Kidney capillary endothelial cell (primary cell): Measurements from ENCODE around the gene MAP1S.

ENCODE experiments used
- DNase-seq: peaks from one replicate; pipeline ENCODE4 v3.0.0-alpha.2; 2018; ENCODE audit warnings: low spot score

The MAP1S gene

GRCh38 chr19:17695198-17695597, 24.1 kb upstream of the MAP1S start:
- no peak for DNase-seq

- DNase-seq = peak; percentile 80
Measured at GRCh38 chr19:17703824-17704463, 15.3 kb upstream of the MAP1S start.

DNA sequence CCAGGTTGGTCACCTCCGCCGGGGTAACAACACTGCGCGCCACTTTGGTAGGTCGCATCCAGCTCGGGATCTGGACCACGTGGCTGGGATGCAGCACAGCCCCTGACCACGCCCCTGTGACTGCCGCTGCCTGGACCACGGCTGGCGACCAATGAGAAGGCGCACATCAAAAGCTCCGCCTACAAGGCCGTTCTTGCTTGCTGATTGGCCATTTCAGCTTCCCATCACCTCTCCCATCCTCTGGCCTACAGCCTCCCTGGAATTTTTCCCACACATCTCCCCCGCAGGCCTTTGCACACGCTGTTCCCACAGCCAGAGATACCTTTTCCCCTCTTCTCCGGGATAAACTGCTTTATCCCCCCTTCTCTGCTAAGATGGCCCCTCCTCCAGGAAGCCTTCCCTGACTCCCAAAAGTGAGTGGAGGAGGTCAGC, 12.5 kb upstream of the MAP1S start:
- DNase-seq = no peak

DNA sequence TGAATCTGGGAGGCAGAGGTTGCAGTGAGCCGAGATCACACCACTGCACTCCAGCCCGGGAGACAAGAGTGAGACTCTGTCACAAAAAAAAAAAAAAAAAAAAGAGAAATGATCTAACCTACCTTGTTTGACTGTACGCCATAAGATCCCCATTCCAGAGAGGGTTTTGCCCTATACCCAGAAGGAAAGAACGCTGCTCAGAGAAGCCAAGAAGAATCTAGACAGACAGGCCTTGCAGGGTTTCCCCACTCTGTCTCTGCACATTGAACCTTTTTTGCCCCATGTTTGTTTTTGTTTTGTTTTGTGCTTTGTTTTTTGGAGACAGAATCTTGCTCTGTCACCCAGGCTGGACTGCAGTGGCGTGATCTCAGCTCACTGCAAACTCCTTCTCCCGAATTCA, 7.4 kb upstream of the MAP1S start:
- no peak for DNase-seq

DNA sequence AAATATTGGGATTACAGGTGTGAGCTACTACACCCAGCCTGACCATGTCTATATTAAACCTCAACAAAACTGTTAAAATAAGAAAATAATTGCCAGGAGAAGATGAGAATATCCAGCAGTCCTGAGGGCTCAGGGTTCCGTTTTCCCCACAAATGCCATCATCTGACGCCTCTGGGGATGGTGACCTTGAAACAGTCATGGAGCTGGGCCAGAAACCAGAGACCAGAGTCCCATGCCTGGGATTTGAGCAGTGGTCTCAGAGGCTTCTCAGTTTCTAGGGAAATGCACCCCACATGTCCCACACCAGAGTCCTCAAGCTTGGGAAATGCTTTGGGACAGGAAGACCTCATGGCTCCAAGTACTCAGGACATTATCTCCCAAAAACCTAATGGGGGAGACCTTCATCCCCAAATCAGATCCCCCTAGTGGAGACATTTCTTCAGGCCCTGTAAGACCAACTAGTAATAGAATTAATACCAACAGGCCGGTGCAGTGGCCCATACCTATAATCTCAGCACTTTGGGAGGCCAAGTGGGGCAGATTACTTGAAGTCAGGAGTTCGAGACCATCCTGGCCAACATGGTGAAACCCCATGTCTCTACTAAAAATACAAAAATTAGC, 2.9 kb upstream of the MAP1S start:
- no peak for DNase-seq

DNA sequence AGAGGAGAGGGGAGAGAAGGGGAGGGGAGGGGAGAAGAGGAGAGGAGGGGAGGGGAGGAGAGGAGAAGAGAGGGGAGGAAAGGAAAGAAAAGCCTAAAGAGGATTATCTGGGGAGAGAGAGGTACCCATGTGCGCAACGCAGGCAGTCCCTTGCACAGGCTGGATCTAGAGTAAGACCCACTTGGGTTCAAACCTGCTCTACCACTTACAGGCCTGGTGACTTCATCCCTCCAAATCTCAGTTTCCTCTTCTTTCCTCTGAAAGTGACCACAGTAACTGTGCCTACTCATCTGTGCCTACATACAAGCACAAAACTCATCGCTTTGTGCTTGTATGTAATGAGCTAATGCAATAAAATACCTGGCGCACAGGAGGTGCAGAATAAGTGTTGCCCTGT, 732 bp upstream of the MAP1S start:
- no peak for DNase-seq

DNA sequence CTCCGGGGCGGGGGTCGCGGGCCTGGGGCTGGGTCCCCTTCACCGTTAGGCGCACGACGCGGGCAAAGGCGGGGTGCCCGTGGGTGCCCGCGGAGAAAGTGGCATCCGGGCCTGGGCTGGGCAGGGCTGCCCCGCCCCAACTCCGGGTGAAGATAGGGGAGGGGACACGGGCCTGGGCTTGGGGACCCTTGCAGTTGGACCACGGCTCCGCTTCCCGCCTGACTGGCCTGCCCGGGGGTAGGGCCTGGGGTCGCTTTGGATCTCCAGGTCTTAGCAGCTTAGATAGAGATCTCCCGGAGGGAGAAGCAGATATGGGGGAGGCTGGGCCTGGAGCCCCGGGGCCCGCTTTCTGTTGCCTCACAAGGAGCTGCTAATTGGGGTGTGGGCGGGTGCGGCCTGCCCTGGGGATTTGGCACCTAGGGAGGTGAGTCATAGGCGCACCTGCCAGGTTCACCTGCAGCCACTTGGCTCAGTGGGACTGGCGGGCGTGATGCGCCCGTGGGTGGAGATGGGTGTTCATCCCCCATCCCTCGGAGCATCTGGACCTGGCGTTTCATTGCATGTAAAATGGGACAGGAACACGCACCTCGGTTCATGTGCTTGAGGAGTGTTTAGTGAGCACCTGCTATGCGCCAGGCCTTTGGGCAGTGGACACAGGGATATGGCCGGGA, 585 bp downstream of the MAP1S start:
- DNase-seq = no peak

DNA sequence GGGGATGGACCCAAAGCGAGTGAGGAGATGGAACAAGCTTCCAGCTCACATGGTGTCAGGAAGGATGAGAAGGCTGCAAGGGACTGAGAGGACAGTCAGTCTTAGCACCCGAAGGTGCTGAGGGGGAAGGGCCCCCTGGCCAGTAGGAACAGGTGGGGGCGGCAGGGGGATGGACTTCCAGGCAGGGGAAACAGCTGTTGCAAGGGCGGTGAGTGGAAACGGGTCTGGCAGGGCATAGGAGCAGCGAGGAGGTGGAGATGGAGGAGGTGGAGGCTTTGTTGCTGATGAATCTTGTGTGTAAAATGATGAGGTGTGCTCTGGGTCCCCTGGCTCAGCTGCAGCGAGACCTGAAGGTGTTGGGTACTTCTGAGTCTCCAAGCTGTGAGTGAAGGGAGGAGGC, 1.2 kb downstream of the MAP1S start:
- peak; percentile 59 for DNase-seq

GRCh38 chr19:17721111-17721628, 1.9 kb downstream of the MAP1S start:
- no peak for DNase-seq

DNA sequence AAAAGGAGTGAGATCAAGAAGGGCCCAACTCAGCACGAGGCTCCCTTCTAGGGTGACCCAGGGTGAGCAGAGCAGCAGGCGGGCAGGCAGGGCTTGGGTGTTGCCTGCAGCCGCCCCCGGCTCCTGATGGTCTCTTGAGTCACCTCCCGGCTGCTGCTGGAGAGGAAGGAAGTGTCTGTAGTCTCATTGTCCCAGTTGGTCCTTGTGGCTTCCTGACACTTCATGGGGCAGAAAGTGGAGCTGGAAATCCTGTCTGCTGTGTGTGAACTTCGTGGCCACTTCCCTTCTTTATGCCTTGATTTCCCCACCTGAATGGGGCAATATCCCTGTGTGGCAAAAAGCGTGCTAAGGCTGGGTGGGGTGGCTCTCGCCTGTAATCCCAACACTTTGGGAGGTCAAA, 2.5 kb downstream of the MAP1S start:
- peak; percentile 97 for DNase-seq

DNA sequence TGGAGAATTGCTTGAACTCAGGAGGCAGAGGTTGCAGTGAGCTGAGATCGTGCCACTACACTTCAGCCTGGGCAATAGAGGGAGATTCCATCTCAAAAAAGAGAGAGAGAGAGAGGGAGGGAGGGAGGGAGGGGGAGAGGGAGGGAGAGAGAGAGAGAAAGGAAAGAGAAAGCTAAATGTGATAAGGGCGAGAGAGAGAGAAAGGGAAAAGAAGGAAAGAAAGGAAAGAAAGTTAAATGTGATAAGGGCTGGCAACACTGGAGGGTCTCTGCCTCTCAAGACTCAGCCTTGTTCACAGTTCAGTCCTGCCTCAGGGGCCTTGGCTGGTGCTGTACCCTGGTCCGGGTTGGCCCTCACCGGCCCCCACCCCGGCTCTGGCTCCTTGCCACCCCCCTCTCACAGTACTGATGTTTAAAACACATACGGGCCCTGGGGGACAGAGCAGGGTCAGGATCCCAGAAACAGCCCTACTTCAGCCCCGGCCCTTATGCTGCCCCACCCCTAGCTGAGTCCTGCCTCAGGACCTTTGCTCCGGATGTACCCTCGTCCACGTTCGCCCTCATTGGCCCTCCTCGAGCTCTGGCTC, 3.5 kb downstream of the MAP1S start:
- no peak for DNase-seq

DNA sequence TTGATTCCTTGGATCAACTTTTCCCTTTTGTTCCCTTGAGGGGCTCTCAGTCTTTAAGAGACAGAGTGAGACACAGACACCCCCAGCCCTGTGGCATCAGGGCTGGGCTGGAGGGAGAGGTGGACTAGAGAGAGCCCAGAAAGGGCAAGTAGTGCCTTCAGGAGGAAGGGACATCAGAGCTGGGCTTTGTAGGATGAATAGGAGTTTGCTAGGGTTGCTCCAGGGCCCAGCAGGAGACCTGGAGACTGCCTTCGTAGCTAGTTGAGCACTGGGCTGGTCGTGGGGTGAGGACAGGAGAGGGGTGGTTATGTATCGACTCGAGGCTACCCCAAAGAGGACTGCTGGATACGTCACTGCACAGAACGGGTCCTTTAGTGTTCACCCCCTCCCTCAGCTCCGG, 5.4 kb downstream of the MAP1S start:
- no peak for DNase-seq

GRCh38 chr19:17725422-17726078, 6.3 kb downstream of the MAP1S start:
- no peak for DNase-seq

- DNase-seq = no peak
Measured at GRCh38 chr19:17726136-17726741, 7.0 kb downstream of the MAP1S start.

DNA sequence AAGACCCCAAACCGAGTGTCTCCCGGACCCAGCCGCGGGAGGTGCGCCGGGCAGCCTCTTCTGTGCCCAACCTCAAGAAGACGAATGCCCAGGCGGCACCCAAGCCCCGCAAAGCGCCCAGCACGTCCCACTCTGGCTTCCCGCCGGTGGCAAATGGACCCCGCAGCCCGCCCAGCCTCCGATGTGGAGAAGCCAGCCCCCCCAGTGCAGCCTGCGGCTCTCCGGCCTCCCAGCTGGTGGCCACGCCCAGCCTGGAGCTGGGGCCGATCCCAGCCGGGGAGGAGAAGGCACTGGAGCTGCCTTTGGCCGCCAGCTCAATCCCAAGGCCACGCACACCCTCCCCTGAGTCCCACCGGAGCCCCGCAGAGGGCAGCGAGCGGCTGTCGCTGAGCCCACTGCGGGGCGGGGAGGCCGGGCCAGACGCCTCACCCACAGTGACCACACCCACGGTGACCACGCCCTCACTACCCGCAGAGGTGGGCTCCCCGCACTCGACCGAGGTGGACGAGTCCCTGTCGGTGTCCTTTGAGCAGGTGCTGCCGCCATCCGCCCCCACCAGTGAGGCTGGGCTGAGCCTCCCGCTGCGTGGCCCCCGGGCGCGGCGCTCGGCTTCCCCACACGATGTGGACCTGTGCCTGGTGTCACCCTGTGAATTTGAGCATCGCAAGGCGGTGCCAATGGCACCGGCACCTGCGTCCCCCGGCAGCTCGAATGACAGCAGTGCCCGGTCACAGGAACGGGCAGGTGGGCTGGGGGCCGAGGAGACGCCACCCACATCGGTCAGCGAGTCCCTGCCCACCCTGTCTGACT, 7.9 kb downstream of the MAP1S start:
- DNase-seq = no peak

DNA sequence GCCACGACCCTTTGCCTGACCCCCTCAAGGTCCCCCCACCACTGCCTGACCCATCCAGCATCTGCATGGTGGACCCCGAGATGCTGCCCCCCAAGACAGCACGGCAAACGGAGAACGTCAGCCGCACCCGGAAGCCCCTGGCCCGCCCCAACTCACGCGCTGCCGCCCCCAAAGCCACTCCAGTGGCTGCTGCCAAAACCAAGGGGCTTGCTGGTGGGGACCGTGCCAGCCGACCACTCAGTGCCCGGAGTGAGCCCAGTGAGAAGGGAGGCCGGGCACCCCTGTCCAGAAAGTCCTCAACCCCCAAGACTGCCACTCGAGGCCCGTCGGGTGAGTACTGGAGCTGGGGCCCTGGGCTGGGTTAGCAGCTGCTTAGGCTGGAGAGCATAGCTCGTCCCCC, 8.6 kb downstream of the MAP1S start:
- DNase-seq = no peak

GRCh38 chr19:17733127-17733526, 13.8 kb downstream of the MAP1S start:
- no peak for DNase-seq

DNA sequence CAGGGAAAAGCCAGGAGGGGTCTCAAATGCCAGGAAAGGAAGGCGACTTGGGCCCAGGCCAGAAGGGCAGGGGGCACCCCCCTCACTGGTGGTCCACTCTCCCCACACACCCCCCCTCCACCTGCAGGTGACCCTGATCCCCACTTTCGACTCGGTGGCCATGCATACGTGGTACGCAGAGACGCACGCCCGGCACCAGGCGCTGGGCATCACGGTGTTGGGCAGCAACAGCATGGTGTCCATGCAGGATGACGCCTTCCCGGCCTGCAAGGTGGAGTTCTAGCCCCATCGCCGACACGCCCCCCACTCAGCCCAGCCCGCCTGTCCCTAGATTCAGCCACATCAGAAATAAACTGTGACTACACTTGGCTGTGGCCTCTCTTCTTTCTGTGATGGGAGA, 14.9 kb downstream of the MAP1S start:
- DNase-seq = no peak

DNA sequence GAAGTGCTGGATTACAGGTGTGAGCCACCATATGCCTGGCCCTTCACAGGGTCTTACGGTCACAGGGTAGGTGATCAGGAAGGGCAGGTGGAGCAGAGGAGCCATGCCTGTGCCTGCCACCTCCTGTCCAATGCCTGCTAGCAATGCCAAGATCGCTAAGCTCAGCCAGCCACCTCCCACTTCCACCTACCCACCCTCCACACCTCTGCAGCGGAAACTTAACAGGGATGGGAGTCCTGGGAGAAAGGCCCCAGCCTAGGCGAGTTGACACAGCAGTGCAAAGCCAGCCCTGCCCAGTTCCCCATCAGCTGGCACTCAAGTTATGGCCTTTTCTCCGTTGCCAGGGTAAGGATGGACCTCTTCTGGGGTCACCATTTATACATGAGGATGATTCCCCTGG, 16.1 kb downstream of the MAP1S start:
- DNase-seq = no peak

DNA sequence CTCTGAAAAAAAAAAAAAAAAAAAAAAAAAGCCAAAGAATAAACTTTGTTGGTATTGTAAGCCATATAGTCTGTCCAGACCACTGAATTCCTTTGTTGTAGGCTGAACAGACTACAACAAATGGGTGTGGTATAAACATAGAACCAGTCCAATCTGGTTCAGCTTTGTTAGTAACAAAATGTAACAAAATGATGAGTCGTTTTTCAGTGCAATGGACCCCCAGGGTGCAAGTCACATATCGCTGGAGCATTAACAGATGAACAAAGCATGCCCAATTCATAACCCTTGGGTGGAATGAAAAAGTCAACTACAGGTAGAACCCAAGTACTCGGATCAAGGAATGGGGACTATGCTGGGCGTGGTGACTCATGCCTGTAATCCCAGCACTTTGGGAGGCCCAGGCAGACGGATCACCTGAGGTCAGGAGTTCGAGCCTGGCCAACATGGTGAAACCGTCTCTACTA, 18.4 kb downstream of the MAP1S start:
- no peak for DNase-seq
